ENCODE results near the gene CD6. TPM values are rescaled to one million over a fixed set of nuclear protein-coding genes. Genes with fewer than 3 reads are reported as not detected.
A peak's percentile ranks its signal among the peaks of the same experiment; 100 is the strongest.

CD6 gene
- total and polyA plus RNA-seq, 4 donors, result 0.61 to 8.4 (median 3.3) TPM

DNA sequence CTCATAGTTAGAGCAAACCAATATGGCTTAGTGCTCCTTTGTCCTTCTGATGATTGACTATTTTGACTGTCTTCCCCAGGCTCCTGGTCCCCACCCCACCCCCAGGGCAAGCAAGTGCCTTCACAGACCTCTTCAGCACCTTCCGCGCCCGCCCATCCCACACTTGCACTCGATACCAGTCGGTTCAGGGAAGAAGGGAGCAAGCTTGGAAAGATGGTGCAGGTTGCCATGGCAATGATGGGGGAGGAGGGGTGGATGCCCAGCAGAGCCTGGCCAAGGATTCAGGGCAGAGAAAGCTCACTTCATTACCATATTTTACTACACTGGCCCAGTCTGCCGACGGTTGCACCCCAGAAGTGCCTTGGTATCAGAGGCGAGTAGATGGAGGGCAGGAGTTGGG lies 45.0 kb upstream of the CD6 start:
- no peak overlapping the region for H3K4me3 ChIP-seq (ENCODE audit: low read depth, low read length)
- H3K36me3 ChIP-seq (ENCODE audit: control insufficient read depth, insufficient read depth, low read length), result peaks cover 67% of the 10 kb centered on the region
- H3K9me3 ChIP-seq (ENCODE audit: control insufficient read depth, insufficient read depth, low read length), result no peaks in the 10 kb centered on the region
- DNase-seq (ENCODE audit: low read depth in 4 of 6, low spot score in 6 of 6), result peak in 2 of 6 donors; percentile 80 to 82
- 6% methylated on average over 3 of the region's 8 CpGs for WGBS (ENCODE audit: insufficient coverage)
- H3K4me1 ChIP-seq (ENCODE audit: control insufficient read depth, insufficient read depth, low read length), result peaks cover 56% of the 10 kb centered on the region
- peaks cover 2% of the 10 kb centered on the region for H3K27me3 ChIP-seq (ENCODE audit: control insufficient read depth, insufficient read depth, low read length)
- H3K27ac ChIP-seq (ENCODE audit: low read depth, low read length), result no peak overlapping the region

DNA sequence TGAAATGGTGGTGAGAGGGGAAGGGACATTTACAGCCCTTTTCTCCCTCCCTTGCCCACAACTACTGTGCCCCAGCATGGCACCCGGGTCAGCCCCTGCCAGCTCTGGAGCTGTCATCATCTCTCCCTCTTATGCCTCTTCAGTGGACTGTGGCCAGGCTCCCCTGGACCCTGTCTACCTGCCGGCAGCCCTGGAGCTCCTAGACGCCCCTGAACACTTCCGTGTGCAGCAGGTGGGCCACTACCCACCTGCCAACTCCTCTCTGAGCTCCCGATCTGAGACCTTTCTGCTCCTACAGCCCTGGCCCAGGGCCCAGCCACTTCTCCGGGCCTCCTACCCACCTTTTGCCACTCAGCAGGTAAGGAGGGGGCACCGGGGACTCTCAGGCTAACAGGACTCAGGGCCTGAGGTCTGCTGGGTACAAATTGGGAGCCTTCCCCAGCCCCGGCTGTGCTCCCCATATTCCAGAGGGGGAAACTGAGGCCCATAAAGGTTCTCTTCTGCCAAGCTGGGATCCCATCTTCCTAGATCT lies 44.4 kb upstream of the CD6 start:
- Histone ChIP-seq H3K36me3 (ENCODE audit: control insufficient read depth, insufficient read depth, low read length) (peaks cover 67% of the 10 kb centered on the region), H3K27me3 (ENCODE audit: control insufficient read depth, insufficient read depth, low read length) (peaks cover 2% of the 10 kb centered on the region), H3K4me3 (ENCODE audit: low read depth, low read length) (no peak overlapping the region), H3K9me3 (ENCODE audit: control insufficient read depth, insufficient read depth, low read length) (no peaks in the 10 kb centered on the region), H3K4me1 (ENCODE audit: control insufficient read depth, insufficient read depth, low read length) (peaks cover 54% of the 10 kb centered on the region), H3K27ac (ENCODE audit: low read depth, low read length) (no peak overlapping the region)
- WGBS (ENCODE audit: insufficient coverage), result 84% methylated on average over 7 of the region's 8 CpGs
- DNase-seq (ENCODE audit: low read depth in 4 of 6, low spot score in 6 of 6), result no peak

DNA sequence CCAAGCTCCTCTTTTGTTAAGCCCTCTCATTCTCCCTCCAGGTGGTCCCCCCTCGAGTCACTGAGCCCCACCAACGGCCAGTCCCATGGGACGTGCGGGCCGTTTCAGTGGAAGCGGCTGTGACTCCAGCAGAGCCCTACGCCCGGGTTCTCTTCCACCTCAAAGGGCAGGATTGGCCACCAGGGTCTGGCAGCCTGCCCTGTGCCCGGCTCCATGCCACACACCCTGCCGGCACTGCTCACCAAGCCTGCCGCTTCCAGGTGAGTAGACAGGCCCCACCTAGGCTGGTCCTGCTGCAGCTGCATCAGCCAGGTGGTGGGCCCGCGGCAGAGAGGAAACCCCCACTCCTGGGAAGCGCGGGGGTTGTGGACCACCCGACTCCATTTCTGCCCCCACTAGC lies 43.9 kb upstream of the CD6 start:
- no peak overlapping the region for H3K4me3 ChIP-seq (ENCODE audit: low read depth, low read length)
- H3K27ac ChIP-seq (ENCODE audit: low read depth, low read length), result no peak overlapping the region
- H3K36me3 ChIP-seq (ENCODE audit: control insufficient read depth, insufficient read depth, low read length), result peaks cover 65% of the 10 kb centered on the region
- H3K4me1 ChIP-seq (ENCODE audit: control insufficient read depth, insufficient read depth, low read length), result peaks cover 54% of the 10 kb centered on the region
- DNase-seq (ENCODE audit: low read depth in 4 of 6, low spot score in 6 of 6), result no peak
- H3K27me3 ChIP-seq (ENCODE audit: control insufficient read depth, insufficient read depth, low read length), result peaks cover 2% of the 10 kb centered on the region
- WGBS (ENCODE audit: insufficient coverage), result 76% methylated on average over 11 of the region's 16 CpGs
- no peaks in the 10 kb centered on the region for H3K9me3 ChIP-seq (ENCODE audit: control insufficient read depth, insufficient read depth, low read length)

DNA sequence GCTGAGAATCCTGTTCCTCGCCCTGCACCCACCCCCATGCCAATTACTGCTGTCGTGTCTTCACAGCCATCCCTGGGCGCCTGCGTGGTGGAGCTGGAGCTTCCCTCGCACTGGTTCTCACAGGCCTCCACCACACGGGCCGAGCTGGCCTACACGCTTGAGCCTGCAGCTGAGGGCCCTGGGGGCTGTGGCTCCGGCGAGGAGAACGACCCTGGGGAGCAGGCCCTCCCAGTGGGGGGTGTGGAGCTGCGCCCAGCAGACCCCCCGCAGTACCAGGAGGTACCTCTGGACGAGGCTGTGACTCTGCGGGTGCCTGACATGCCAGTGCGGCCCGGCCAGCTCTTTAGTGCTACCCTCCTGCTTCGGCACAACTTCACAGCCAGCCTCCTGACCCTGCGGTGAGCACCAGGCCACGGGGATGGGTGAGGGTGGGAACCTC lies 42.9 kb upstream of the CD6 start:
- WGBS (ENCODE audit: insufficient coverage), result 96% methylated on average over 18 of the region's 20 CpGs
- Histone ChIP-seq H3K36me3 (ENCODE audit: control insufficient read depth, insufficient read depth, low read length) (peaks cover 70% of the 10 kb centered on the region), H3K27me3 (ENCODE audit: control insufficient read depth, insufficient read depth, low read length) (peaks cover 2% of the 10 kb centered on the region), H3K4me1 (ENCODE audit: control insufficient read depth, insufficient read depth, low read length) (peaks cover 48% of the 10 kb centered on the region), H3K4me3 (ENCODE audit: low read depth, low read length) (no peak overlapping the region), H3K9me3 (ENCODE audit: control insufficient read depth, insufficient read depth, low read length) (no peaks in the 10 kb centered on the region), H3K27ac (ENCODE audit: low read depth, low read length) (no peak overlapping the region)
- no peak for DNase-seq (ENCODE audit: low read depth in 4 of 6, low spot score in 6 of 6)

DNA sequence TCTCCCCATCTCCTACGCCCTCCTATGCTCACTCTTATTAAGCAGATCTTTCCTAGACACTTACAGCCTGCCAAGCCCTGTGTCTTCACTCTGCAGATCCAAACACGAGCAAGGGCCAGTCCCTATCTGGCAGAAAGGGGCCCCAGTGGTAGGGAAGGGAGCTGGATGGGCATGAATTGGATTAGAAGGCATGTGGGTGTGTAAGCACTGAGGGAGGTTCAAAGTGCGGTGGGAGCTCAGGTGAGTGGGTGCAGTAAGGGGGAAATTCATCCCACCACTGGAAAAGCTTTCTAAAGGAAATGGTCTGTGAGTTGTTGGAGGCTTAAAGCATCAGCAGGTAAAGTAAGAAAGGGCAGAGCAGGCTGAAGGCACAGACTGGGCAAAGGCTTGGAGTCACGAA lies 41.7 kb upstream of the CD6 start:
- H3K36me3 ChIP-seq (ENCODE audit: control insufficient read depth, insufficient read depth, low read length), result peaks cover 79% of the 10 kb centered on the region
- H3K27ac ChIP-seq (ENCODE audit: low read depth, low read length), result no peak overlapping the region
- no peaks in the 10 kb centered on the region for H3K9me3 ChIP-seq (ENCODE audit: control insufficient read depth, insufficient read depth, low read length)
- 87% methylated on average over 3 of the region's 4 CpGs for WGBS (ENCODE audit: insufficient coverage)
- H3K27me3 ChIP-seq (ENCODE audit: control insufficient read depth, insufficient read depth, low read length), result peaks cover under 1% of the 10 kb centered on the region
- no peak for DNase-seq (ENCODE audit: low read depth in 4 of 6, low spot score in 6 of 6)
- H3K4me3 ChIP-seq (ENCODE audit: low read depth, low read length), result no peak overlapping the region
- peaks cover 39% of the 10 kb centered on the region for H3K4me1 ChIP-seq (ENCODE audit: control insufficient read depth, insufficient read depth, low read length)

DNA sequence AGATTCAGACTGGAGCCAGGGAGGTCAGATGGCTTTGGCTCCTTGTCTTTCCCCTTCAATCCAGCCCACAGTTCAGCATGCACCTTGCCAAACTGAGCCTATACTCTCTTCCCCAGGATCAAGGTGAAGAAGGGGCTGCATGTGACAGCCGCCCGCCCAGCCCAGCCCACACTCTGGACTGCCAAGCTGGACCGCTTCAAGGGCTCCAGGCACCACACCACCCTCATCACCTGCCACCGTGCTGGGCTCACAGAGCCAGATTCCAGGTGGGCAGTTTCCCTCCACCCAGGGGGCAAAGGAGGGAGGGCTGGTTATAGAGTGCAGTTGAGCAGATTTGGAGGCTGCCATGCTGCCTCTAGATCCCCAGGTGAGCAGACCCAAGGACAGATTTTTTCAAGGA lies 41.1 kb upstream of the CD6 start:
- Histone ChIP-seq H3K9me3 (ENCODE audit: control insufficient read depth, insufficient read depth, low read length) (no peaks in the 10 kb centered on the region), H3K4me3 (ENCODE audit: low read depth, low read length) (no peak overlapping the region), H3K27ac (ENCODE audit: low read depth, low read length) (no peak overlapping the region), H3K27me3 (ENCODE audit: control insufficient read depth, insufficient read depth, low read length) (no peaks in the 10 kb centered on the region), H3K36me3 (ENCODE audit: control insufficient read depth, insufficient read depth, low read length) (peaks cover 85% of the 10 kb centered on the region), H3K4me1 (ENCODE audit: control insufficient read depth, insufficient read depth, low read length) (peaks cover 32% of the 10 kb centered on the region)
- WGBS (ENCODE audit: insufficient coverage), result 100% methylated on average over 2 of the region's 4 CpGs
- DNase-seq (ENCODE audit: low read depth in 4 of 6, low spot score in 6 of 6), result no peak

DNA sequence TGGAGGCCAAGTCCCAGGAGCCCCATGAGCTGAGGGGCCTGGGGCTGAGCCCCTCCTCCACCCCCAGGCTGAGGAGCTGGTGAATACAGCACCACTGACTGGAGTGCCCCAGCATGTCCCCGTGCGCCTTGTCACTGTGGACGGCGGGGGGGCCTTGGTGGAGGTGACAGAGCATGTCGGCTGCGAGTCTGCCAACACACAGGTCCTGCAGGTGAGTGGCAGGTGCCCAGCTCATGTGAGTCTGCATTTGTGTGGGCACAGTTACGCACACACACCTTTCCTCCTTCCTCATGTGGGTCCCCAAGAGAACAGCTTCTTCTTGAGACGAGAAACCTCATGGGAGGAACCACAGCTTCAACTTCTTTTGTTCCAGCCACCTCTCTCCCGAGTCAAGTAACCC lies 39.6 kb upstream of the CD6 start:
- H3K4me1 ChIP-seq (ENCODE audit: control insufficient read depth, insufficient read depth, low read length), result peaks cover 21% of the 10 kb centered on the region
- no peaks in the 10 kb centered on the region for H3K27me3 ChIP-seq (ENCODE audit: control insufficient read depth, insufficient read depth, low read length)
- H3K4me3 ChIP-seq (ENCODE audit: low read depth, low read length), result no peak overlapping the region
- DNase-seq (ENCODE audit: low read depth in 4 of 6, low spot score in 6 of 6), result no peak
- no peak overlapping the region for H3K27ac ChIP-seq (ENCODE audit: low read depth, low read length)
- WGBS (ENCODE audit: insufficient coverage), result 75% methylated on average over 9 of the region's 9 CpGs
- H3K9me3 ChIP-seq (ENCODE audit: control insufficient read depth, insufficient read depth, low read length), result no peaks in the 10 kb centered on the region
- peaks cover 95% of the 10 kb centered on the region for H3K36me3 ChIP-seq (ENCODE audit: control insufficient read depth, insufficient read depth, low read length)

DNA sequence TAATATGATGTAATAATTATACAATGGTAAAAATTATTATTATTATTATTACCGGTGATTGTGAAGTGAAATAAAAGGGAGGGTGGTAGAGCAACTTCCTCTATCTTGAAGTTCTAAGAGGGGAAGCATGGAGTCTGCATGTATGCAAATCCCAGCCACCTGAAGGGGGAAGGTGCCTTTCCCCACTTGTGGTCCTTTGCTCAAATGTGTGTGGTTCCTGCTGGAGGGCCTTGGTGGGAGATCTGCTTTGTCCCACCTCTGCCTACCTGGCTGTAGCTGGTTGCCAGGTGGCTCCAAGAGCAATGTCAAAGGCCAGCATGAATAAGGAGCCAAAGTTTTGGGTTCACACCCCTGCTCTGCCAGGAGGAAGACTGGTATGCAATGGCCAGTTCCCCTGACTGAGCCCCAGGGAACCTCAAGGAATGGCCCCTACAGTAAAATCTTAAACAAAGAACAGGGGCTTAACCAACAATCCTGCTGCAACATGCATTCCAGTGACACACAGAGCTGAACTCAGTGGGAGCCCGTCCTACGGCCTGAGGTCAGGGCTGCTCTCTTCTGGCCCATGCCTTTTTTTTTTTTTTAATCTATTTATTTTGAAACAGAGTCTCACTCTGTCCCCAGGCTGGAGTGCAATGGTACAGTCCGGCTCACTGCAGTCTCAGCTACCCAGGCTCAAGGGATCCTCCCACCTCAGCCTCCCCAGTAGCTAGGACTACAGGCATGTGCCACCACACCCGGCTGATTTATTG lies 38.7 kb upstream of the CD6 start:
- H3K36me3 ChIP-seq (ENCODE audit: control insufficient read depth, insufficient read depth, low read length), result peaks cover 95% of the 10 kb centered on the region
- no peak overlapping the region for H3K27ac ChIP-seq (ENCODE audit: low read depth, low read length)
- 54% methylated on average over 2 of the region's 5 CpGs for WGBS (ENCODE audit: insufficient coverage)
- no peak overlapping the region for H3K4me3 ChIP-seq (ENCODE audit: low read depth, low read length)
- H3K9me3 ChIP-seq (ENCODE audit: control insufficient read depth, insufficient read depth, low read length), result no peaks in the 10 kb centered on the region
- H3K27me3 ChIP-seq (ENCODE audit: control insufficient read depth, insufficient read depth, low read length), result no peaks in the 10 kb centered on the region
- DNase-seq (ENCODE audit: low read depth in 4 of 6, low spot score in 6 of 6), result no peak
- peaks cover 17% of the 10 kb centered on the region for H3K4me1 ChIP-seq (ENCODE audit: control insufficient read depth, insufficient read depth, low read length)

DNA sequence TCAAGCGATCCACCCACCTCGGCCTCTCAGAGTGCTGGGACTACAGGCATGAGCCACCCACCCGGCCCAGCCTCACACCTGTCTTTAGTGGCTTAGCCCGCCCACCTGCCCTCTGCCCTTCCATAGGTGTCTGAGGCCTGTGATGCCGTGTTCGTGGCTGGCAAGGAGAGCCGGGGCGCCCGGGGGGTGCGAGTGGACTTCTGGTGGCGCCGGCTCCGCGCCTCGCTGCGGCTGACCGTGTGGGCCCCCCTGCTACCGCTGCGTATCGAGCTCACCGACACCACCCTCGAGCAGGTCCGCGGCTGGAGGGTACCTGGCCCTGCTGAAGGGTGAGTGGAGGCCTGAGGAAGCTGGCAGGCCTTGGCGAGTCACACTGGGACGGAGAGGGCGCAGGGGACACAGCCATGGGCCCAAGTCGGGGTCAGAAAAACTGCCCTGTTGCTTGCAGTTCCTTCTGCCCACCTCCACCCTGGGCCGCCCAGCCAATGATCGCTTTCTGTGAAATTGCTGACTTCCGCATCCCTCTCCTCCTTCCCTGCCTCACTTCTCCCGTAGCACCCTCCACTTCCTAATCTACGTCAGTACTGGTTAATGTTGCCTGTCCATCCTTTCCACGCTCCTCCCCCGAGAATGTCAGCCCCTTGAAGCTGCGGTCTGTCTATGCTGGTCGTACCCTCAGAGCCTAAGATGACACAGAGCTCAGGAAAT lies 37.9 kb upstream of the CD6 start:
- no peak overlapping the region for H3K4me3 ChIP-seq (ENCODE audit: low read depth, low read length)
- H3K36me3 ChIP-seq (ENCODE audit: control insufficient read depth, insufficient read depth, low read length), result peaks cover 92% of the 10 kb centered on the region
- H3K27ac ChIP-seq (ENCODE audit: low read depth, low read length), result no peak overlapping the region
- H3K9me3 ChIP-seq (ENCODE audit: control insufficient read depth, insufficient read depth, low read length), result no peaks in the 10 kb centered on the region
- peaks cover 16% of the 10 kb centered on the region for H3K4me1 ChIP-seq (ENCODE audit: control insufficient read depth, insufficient read depth, low read length)
- WGBS (ENCODE audit: insufficient coverage), result 94% methylated on average over 37 of the region's 37 CpGs
- no peaks in the 10 kb centered on the region for H3K27me3 ChIP-seq (ENCODE audit: control insufficient read depth, insufficient read depth, low read length)
- no peak for DNase-seq (ENCODE audit: low read depth in 4 of 6, low spot score in 6 of 6)
